ENCODE measurements around the gene AP1M1. TPM values are rescaled to one million over a fixed set of nuclear protein-coding genes. Genes with fewer than 3 reads are reported as not detected.

Gene AP1M1
- total RNA-seq, 5 donors from 2014 or later (not counting 1 experiment from before 2014, with no cell fraction given): 94.9 to 171 (median 133) TPM

DNA sequence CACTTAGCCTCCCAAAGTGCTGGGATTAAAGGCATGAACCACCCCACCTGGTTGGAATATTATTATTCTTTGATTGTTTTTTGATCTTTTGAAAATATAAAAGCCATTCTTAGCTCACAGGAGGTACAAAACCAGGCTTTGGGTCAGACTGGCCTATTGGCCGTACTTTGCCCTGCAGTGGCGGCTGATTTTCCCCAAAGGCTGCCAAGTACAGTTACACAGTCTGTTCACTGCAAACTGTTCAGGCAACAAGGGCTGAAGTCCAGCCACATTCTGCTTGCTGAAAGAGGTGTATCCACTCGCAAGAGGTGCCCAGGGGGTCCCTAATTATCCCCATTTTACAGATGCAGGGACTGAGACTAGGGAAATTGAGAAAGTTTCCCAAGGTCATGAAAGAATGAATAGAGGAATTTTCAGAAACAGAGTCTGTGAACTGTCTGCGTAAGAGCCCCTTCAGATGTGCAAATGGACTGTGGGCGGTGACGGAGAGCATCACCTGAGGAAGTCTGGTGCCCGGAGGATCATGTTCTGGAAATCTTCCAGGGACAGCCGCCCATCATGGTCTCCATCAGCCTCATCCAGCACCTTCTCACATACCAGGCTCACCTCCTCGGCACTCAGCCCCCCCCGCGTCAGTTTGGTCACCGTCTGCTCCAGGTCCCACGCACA, 33.4 kb upstream of the AP1M1 start:
- peaks cover 0 to 8% of the 10 kb centered on the region in 2 experiments for H3K4me1 ChIP-seq (ENCODE audit: control insufficient read depth in 1 of 2, extremely low read depth in 1 of 2, insufficient read depth in 2 of 2, low read length in 2 of 2)
- Mint-ChIP-seq H3K9me3 (no peaks in the 10 kb centered on the region), H3K4me1 (peaks cover 0 to 20% (median 3%) of the 10 kb centered on the region in 3 donors), H3K27ac (no peak overlapping the region), H3K36me3 (no peaks in the 10 kb centered on the region), H3K4me3 (no peak overlapping the region), H3K27me3 (no peaks in the 10 kb centered on the region)
- ChIA-PET POLR2A (no interaction called here), CTCF (no interaction called here)
- no peak overlapping the region for H3K27ac ChIP-seq (ENCODE audit: low read length)
- no peaks in the 10 kb centered on the region for H3K36me3 ChIP-seq (ENCODE audit: control insufficient read depth in 2 of 2, extremely low read depth in 1 of 2, insufficient read depth in 1 of 2, low read length in 1 of 2)
- 91% methylated on average over 10 of the region's 13 CpGs for WGBS (ENCODE audit: insufficient coverage)
- DNase-seq: no peak
- H3K27me3 ChIP-seq (replicated peaks in 1 of 2; ENCODE audit: control insufficient read depth in 2 of 2, extremely low read depth in 1 of 2, insufficient read depth in 2 of 2, low read length in 1 of 2): no peaks in the 10 kb centered on the region
- H3K9me3 ChIP-seq: no peaks in the 10 kb centered on the region
- H3K4me3 ChIP-seq (ENCODE audit: control insufficient read depth in 1 of 2, extremely low read depth in 1 of 2, low read length in 1 of 2): no peak overlapping the region
- ATAC-seq (replicated peaks in 1 of 4): no peak

DNA sequence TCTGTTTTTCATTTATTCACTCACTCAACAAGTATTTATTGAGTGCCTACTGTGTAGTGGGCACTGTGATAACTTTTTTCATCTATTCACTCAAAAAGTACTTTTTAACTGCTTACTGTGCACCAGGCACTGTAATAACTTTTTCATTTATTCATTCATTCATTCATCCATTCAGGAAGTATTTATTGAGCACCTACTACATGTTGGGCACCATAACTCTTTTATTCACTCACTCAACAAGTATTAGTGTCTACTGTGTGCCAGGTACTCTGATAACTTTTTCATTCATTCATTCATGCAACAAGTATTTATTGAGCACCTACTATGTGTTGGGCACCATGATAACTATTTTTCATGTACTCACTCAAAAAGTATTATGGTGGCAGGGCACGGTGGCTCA, 31.3 kb upstream of the AP1M1 start:
- Histone ChIP-seq H3K9me3 (no peaks in the 10 kb centered on the region), H3K4me1 (ENCODE audit: control insufficient read depth in 1 of 2, extremely low read depth in 1 of 2, insufficient read depth in 2 of 2, low read length in 2 of 2) (peaks cover 0 to 8% of the 10 kb centered on the region in 2 experiments), H3K4me3 (ENCODE audit: control insufficient read depth in 1 of 2, extremely low read depth in 1 of 2, low read length in 1 of 2) (no peak overlapping the region), H3K27me3 (replicated peaks in 1 of 2; ENCODE audit: control insufficient read depth in 2 of 2, extremely low read depth in 1 of 2, insufficient read depth in 2 of 2, low read length in 1 of 2) (no peaks in the 10 kb centered on the region), H3K27ac (ENCODE audit: low read length) (no peak overlapping the region), H3K36me3 (ENCODE audit: control insufficient read depth in 2 of 2, extremely low read depth in 1 of 2, insufficient read depth in 1 of 2, low read length in 1 of 2) (no peaks in the 10 kb centered on the region)
- Mint-ChIP-seq H3K4me3 (no peak overlapping the region), H3K27me3 (no peaks in the 10 kb centered on the region), H3K36me3 (no peaks in the 10 kb centered on the region), H3K9me3 (no peaks in the 10 kb centered on the region), H3K27ac (no peak overlapping the region), H3K4me1 (peaks cover 0 to 12% (median 0%) of the 10 kb centered on the region in 3 donors)
- no peak for DNase-seq
- no peak for ATAC-seq (replicated peaks in 1 of 4)
- WGBS (ENCODE audit: insufficient coverage): no CpG with 5 or more reads among the region's 1 CpG
- POLR2A ChIA-PET: no interaction called here
- CTCF ChIA-PET: no interaction called here

DNA sequence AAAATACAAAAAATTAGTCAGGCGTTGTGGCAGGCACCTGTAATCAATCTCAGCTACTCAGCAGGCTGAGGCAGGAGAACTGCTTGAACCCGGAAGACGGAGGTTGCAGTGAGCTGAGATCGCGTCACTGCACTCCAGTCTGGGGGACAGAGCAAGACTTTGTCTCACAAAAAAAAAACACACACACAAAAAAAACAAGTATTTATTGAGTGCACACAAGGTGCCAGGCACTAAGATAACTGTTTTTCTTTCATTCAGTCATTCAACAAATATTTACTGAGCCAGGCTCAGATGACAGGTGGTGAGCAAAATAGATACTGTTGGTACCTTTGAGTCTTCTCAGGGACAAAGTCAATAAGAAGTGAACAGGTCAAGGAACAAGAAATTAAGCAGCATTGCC, 30.7 kb upstream of the AP1M1 start:
- H3K9me3 Mint-ChIP-seq: no peaks in the 10 kb centered on the region
- no peaks in the 10 kb centered on the region for H3K36me3 Mint-ChIP-seq
- ATAC-seq (replicated peaks in 1 of 4) (no peak), DNase-seq (no peak)
- no peaks in the 10 kb centered on the region for H3K27me3 Mint-ChIP-seq
- CTCF ChIA-PET: no interaction called here
- no peaks in the 10 kb centered on the region for H3K27me3 ChIP-seq (replicated peaks in 1 of 2; ENCODE audit: control insufficient read depth in 2 of 2, extremely low read depth in 1 of 2, insufficient read depth in 2 of 2, low read length in 1 of 2)
- H3K36me3 ChIP-seq (ENCODE audit: control insufficient read depth in 2 of 2, extremely low read depth in 1 of 2, insufficient read depth in 1 of 2, low read length in 1 of 2): no peaks in the 10 kb centered on the region
- peaks cover 0 to 9% (median 0%) of the 10 kb centered on the region in 3 donors for H3K4me1 Mint-ChIP-seq
- H3K4me1 ChIP-seq (ENCODE audit: control insufficient read depth in 1 of 2, extremely low read depth in 1 of 2, insufficient read depth in 2 of 2, low read length in 2 of 2): peaks cover 0 to 8% of the 10 kb centered on the region in 2 experiments
- 100% methylated on average over 5 of the region's 5 CpGs for WGBS (ENCODE audit: insufficient coverage)
- POLR2A ChIA-PET: no interaction called here
- H3K9me3 ChIP-seq: no peaks in the 10 kb centered on the region
- H3K27ac ChIP-seq (ENCODE audit: low read length): no peak overlapping the region
- H3K4me3 ChIP-seq (ENCODE audit: control insufficient read depth in 1 of 2, extremely low read depth in 1 of 2, low read length in 1 of 2): no peak overlapping the region
- H3K4me3 Mint-ChIP-seq: no peak overlapping the region
- no peak overlapping the region for H3K27ac Mint-ChIP-seq

GRCh38 chr19:16168465-16169081, 29.1 kb upstream of the AP1M1 start:
- Mint-ChIP-seq H3K9me3 (no peaks in the 10 kb centered on the region), H3K4me3 (no peak overlapping the region), H3K36me3 (no peaks in the 10 kb centered on the region), H3K4me1 (peaks cover 0 to 16% (median 0%) of the 10 kb centered on the region in 3 donors), H3K27ac (peak overlapping the region in 1 of 2 donors; percentile 52), H3K27me3 (no peaks in the 10 kb centered on the region)
- POLR2A ChIA-PET: interaction anchor here in 1 of 2 donors (0.6 kb wide), 1 partner anchor 19 kb away, joined by 3 read pairs; no protein-coding TSS in a partner anchor
- Histone ChIP-seq H3K36me3 (ENCODE audit: control insufficient read depth in 2 of 2, extremely low read depth in 1 of 2, insufficient read depth in 1 of 2, low read length in 1 of 2) (no peaks in the 10 kb centered on the region), H3K4me1 (ENCODE audit: control insufficient read depth in 1 of 2, extremely low read depth in 1 of 2, insufficient read depth in 2 of 2, low read length in 2 of 2) (peaks cover 0 to 10% of the 10 kb centered on the region in 2 experiments), H3K27ac (ENCODE audit: low read length) (no peak overlapping the region), H3K9me3 (no peaks in the 10 kb centered on the region), H3K4me3 (ENCODE audit: control insufficient read depth in 1 of 2, extremely low read depth in 1 of 2, low read length in 1 of 2) (no peak overlapping the region), H3K27me3 (replicated peaks in 1 of 2; ENCODE audit: control insufficient read depth in 2 of 2, extremely low read depth in 1 of 2, insufficient read depth in 2 of 2, low read length in 1 of 2) (peaks cover 0 to 2% of the 10 kb centered on the region in 2 experiments)
- no CpG with 5 or more reads among the region's 2 CpGs for WGBS (ENCODE audit: insufficient coverage)
- peak in 1 of 4 experiments; percentile 16 for ATAC-seq (replicated peaks in 1 of 4)
- DNase-seq: peak in 1 of 35 experiments; percentile 17
- CTCF ChIA-PET: interaction anchor here (0.5 to 0.6 kb wide), 2 partner anchors 203 to 214 kb away, joined by 3 to 4 read pairs; no protein-coding TSS in a partner anchor

GRCh38 chr19:16170134-16170533, 27.6 kb upstream of the AP1M1 start:
- ChIA-PET POLR2A (no interaction called here), CTCF (no interaction called here)
- Histone ChIP-seq H3K27me3 (replicated peaks in 1 of 2; ENCODE audit: control insufficient read depth in 2 of 2, extremely low read depth in 1 of 2, insufficient read depth in 2 of 2, low read length in 1 of 2) (peaks cover 0 to 2% of the 10 kb centered on the region in 2 experiments), H3K27ac (ENCODE audit: low read length) (no peak overlapping the region), H3K4me1 (ENCODE audit: control insufficient read depth in 1 of 2, extremely low read depth in 1 of 2, insufficient read depth in 2 of 2, low read length in 2 of 2) (peaks cover 0 to 10% of the 10 kb centered on the region in 2 experiments), H3K36me3 (ENCODE audit: control insufficient read depth in 2 of 2, extremely low read depth in 1 of 2, insufficient read depth in 1 of 2, low read length in 1 of 2) (no peaks in the 10 kb centered on the region), H3K9me3 (no peaks in the 10 kb centered on the region), H3K4me3 (ENCODE audit: control insufficient read depth in 1 of 2, extremely low read depth in 1 of 2, low read length in 1 of 2) (no peak overlapping the region)
- Mint-ChIP-seq H3K27me3 (no peaks in the 10 kb centered on the region), H3K4me3 (no peak overlapping the region), H3K27ac (no peak overlapping the region), H3K4me1 (peaks cover 0 to 16% (median 0%) of the 10 kb centered on the region in 3 donors), H3K36me3 (no peaks in the 10 kb centered on the region), H3K9me3 (no peaks in the 10 kb centered on the region)
- DNase-seq (no peak), ATAC-seq (replicated peaks in 1 of 4) (no peak)
- WGBS (ENCODE audit: insufficient coverage): no CpG with 5 or more reads among the region's 1 CpG

- no peaks in the 10 kb centered on the region for H3K36me3 ChIP-seq (ENCODE audit: control insufficient read depth in 2 of 2, extremely low read depth in 1 of 2, insufficient read depth in 1 of 2, low read length in 1 of 2)
- Mint-ChIP-seq H3K9me3 (no peaks in the 10 kb centered on the region), H3K4me3 (no peak overlapping the region), H3K27me3 (no peaks in the 10 kb centered on the region), H3K4me1 (peaks cover 0 to 7% (median 0%) of the 10 kb centered on the region in 3 donors), H3K36me3 (no peaks in the 10 kb centered on the region), H3K27ac (no peak overlapping the region)
- no peak overlapping the region for H3K27ac ChIP-seq (ENCODE audit: low read length)
- H3K9me3 ChIP-seq: no peaks in the 10 kb centered on the region
- peaks cover 0 to 3% of the 10 kb centered on the region in 2 experiments for H3K4me1 ChIP-seq (ENCODE audit: control insufficient read depth in 1 of 2, extremely low read depth in 1 of 2, insufficient read depth in 2 of 2, low read length in 2 of 2)
- H3K27me3 ChIP-seq (replicated peaks in 1 of 2; ENCODE audit: control insufficient read depth in 2 of 2, extremely low read depth in 1 of 2, insufficient read depth in 2 of 2, low read length in 1 of 2): peaks cover 0 to 2% of the 10 kb centered on the region in 2 experiments
- ATAC-seq (replicated peaks in 1 of 4): no peak
- DNase-seq: no peak
- ChIA-PET POLR2A (interaction anchor here in 1 of 2 donors (0.7 kb wide), 1 partner anchor 172 kb away, joined by 8 read pairs; no protein-coding TSS in a partner anchor), CTCF (interaction anchor here in 1 of 2 donors (0.5 kb wide), 1 partner anchor 377 kb away, joined by 3 read pairs; no protein-coding TSS in a partner anchor)
- no peak overlapping the region for H3K4me3 ChIP-seq (ENCODE audit: control insufficient read depth in 1 of 2, extremely low read depth in 1 of 2, low read length in 1 of 2)
- no CpG with 5 or more reads among the region's 2 CpGs for WGBS (ENCODE audit: insufficient coverage)
These were observed 21.8 kb upstream of the AP1M1 start for GRCh38 chr19:16175954-16176353.

Data from T-cell (primary cell).